GM20431 (cell line): ENCODE data around the gene CHAC1.

Source experiments
- in situ Hi-C: fragments of 300-500 bp; cut with MseI, MboI; formaldehyde crosslinking; loops from one replicate; pipeline ENCODE4 v1.15.0; 2020; ENCODE audit warnings: low sequenced_read_pairs; ENCODE audit not compliant: unreplicated experiment

CHAC1 gene

GRCh38 chr15:40976819-40977218 is 23.5 kb downstream of the CHAC1 start:
- in situ Hi-C loops, result no loop called here

GRCh38 chr15:40978141-40978540 is 24.9 kb downstream of the CHAC1 start:
- in situ Hi-C loops, result no loop called here

DNA sequence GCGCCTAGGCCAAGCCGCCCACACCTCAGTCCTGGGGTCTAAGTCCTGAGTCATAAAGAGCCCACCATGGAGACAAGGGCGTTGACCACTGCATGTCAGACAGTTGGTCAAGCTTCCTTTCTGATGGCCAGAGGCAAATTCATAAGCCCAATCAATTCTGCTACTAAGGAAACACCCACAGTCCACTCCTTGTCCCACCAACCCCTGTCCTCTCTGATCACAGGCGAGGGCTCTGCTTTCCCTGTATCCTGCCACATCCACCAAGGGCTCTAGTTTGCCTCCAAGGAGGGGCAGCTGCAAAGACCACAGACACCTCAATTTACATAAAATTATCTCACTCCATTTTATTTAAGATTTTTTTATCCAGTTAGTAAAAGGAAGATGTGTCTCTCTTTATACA is 25.3 kb downstream of the CHAC1 start:
- in situ Hi-C loops, result no loop called here

GRCh38 chr15:40981186-40981585 is 27.9 kb downstream of the CHAC1 start:
- in situ Hi-C loops, result no loop called here

- in situ Hi-C loops, result no loop called here
These were observed 29.6 kb downstream of the CHAC1 start for GRCh38 chr15:40982855-40983254.

DNA sequence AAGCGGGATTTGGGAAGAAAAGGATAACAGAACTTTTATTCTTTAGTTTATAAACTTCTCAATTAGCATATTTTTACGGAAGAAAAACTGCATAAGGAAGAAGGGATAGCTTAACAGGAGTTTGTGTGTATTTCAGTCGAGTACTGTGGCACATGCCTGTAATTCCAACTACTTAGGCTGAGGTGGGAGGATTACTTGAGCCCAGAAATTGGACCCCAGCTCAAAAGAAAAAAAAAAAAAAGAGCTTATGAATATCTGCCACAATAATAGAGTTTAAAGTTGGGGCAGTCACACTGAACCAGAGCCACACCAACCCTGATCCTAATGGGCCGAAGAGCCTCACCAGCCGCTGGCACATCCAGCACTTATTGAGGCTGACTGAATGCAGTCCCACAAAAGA is 31.1 kb downstream of the CHAC1 start:
- in situ Hi-C loops, result no loop called here

- in situ Hi-C loops, result no loop called here
These were observed 31.7 kb downstream of the CHAC1 start for GRCh38 chr15:40984964-40985363.

- in situ Hi-C loops, result no loop called here
These were observed 32.5 kb downstream of the CHAC1 start for GRCh38 chr15:40985541-40986330.

DNA sequence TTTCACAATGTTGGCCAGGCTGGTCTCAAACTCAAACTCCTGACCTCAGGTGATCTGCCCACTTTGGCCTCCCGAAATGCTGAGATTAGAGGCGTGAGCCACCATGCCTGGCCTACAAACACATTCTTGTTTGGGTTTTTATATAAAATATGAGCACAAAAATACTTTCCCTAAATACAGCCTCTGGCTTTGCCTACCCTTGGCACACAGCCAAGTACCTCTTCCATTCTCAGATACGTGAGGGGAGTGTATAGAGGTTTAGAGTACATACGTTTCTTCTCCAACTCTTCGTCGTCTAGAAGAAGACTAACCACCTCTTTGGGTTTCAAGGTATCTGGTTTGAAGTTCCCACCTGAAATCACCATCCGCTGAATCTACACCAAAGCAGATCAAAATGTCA is 33.5 kb downstream of the CHAC1 start:
- in situ Hi-C loops, result no loop called here

DNA sequence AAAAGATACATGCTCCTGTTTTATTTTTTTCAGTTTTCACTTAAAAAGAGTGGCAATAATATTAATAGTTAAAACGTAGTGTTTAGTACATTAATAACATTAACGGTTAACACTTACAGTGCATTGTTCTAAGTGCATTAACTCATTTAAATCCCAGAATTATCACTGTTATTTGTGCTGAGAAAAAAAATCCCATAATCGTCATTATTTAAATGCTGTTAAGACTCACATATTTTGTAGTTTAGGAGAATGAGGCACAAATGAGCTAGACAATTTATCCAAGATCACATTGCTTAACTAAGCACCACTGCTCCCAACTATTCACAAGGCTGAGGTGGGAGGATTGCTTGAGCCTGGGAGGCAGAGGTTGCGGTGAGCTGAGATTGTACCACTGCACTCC is 34.9 kb downstream of the CHAC1 start:
- in situ Hi-C loops, result no loop called here

GRCh38 chr15:40990080-40990479 is 36.8 kb downstream of the CHAC1 start:
- in situ Hi-C loops, result no loop called here

GRCh38 chr15:40990789-40991188 is 37.5 kb downstream of the CHAC1 start:
- in situ Hi-C loops, result no loop called here

DNA sequence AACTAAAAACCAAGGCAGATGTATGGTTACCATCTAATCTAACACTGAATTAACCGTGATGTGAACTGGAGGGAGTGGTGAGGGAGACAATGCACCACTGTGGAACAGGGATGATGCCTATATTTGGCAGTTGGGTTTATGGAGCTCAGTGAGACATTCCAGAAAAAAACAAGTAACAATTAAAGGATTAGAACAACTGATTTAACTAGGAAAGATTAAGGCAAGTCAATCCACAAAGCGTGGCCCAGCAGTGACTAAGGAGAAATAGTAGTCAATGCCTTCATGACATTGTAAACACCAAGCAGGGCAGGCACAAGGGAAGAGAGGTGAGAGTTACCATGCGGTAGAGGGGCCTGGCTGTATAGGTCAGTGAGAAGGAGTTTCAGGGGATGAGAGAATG is 38.1 kb downstream of the CHAC1 start:
- in situ Hi-C loops, result no loop called here

DNA sequence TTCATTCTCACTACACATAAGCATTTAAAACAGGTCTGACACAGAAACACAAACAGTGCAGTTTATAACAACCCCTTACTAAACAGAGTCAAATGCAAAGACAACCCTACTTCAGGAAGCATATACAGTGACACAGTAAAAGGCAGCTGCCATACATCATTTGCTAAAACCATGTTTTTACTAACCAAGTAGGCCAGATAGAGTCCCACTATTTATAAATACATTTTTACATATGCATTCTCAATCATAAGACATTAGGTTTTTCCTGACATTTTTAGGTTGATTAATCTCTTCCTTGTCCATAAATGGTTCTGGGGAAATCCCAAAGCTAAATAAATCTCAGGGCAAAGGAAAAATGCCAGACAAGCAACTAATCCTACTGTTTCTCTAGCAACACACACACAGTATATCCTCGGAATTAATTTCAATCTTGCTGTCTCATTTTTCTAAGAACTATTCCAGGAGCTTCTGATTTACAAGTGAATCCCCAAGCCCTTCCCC is 39.0 kb downstream of the CHAC1 start:
- in situ Hi-C loops, result no loop called here

DNA sequence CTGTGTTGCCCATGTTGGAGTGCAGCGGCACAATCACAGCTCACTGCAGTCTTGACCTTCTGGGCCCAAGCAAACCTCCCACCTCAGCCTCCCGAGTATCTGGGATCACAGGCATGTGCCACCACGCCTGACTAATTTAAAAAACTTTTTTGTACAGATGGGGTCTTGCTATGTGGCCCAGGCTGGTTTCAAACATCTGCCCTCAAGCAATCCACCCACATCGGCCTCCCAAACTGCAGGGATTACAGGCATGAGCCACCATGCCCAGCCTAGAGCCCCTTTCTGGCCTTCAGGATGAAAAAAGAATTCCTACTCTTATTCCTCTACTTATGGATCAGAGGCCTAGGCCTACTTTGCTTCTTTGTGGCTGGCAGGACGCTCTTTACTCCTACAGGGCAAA is 39.6 kb downstream of the CHAC1 start:
- in situ Hi-C loops, result no loop called here

GRCh38 chr15:40995656-40996055 is 42.4 kb downstream of the CHAC1 start:
- in situ Hi-C loops, result no loop called here

DNA sequence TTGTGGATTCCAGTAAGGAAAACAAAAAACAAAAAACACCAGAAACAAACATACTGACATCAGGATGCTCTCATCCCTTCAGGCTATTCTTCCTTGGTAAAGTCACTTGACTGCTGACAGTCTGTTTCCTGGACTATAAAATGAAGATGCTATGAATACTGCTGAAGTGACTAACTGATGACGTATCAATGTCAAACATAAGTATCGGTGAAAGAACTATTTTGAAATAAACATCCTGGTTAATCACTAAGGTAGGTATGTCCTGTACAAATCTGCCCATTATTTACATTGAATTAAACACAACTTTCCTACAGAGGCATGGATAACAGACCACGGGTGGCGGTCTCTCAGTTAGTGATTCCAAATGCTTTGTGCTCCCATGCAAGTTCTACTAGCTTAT is 45.9 kb downstream of the CHAC1 start:
- in situ Hi-C loops, result no loop called here

GRCh38 chr15:41001524-41002214 is 48.4 kb downstream of the CHAC1 start:
- in situ Hi-C loops, result no loop called here

- in situ Hi-C loops, result no loop called here
These were observed 51.2 kb downstream of the CHAC1 start for GRCh38 chr15:41004490-41004889.
